Natural killer cell (primary cell): ENCODE data around the gene EPRS1. TPM values are rescaled to one million over a fixed set of nuclear protein-coding genes. Genes with fewer than 3 reads are reported as not detected.

Source experiments
- ATAC-seq, 3 donors: fragments of 150-1000 bp in 2 of 3; fragments of 200-7000 bp in 1 of 3; cut with Tn5 transposase; 1 replicate in 1 of 3; 2 replicates in 2 of 3; pipeline ENCODE4 v1.10.0; 2021; ENCODE audit warnings: mild to moderate bottlenecking in 2 of 3, moderate library complexity in 2 of 3
- DNase-seq, 2 donors: peaks; one replicate each; pipeline versions ENCODE4 v3.0.0 to v3.0.0-alpha.2; 2013 to 2021; ENCODE audit warnings: mixed read lengths in 1 of 2
- H3K27ac ChIP-seq: one replicate; pipeline ENCODE4 v1.5.1; 2013; ENCODE audit warnings: mild to moderate bottlenecking, low read length
- H3K27me3 ChIP-seq: one replicate; pipeline ENCODE4 v1.6.1; 2013; ENCODE audit warnings: low read length; ENCODE audit not compliant: control insufficient read depth, insufficient read depth
- H3K36me3 ChIP-seq: one replicate; pipeline ENCODE4 v1.6.1; 2013; ENCODE audit warnings: low read length; ENCODE audit not compliant: control insufficient read depth, insufficient read depth
- H3K4me1 ChIP-seq: one replicate; pipeline ENCODE4 v1.6.1; 2013; ENCODE audit warnings: low read length; ENCODE audit not compliant: control insufficient read depth, insufficient read depth
- H3K4me3 ChIP-seq: one replicate; pipeline ENCODE4 v1.5.1; 2013; ENCODE audit warnings: low read length
- H3K9me3 ChIP-seq: one replicate; pipeline ENCODE4 v1.6.1; 2013; ENCODE audit warnings: low read length; ENCODE audit not compliant: control insufficient read depth, insufficient read depth
- H3K27ac Mint-ChIP-seq, 2 donors: one replicate each; pipeline ENCODE4 v1.8.0; 2022; ENCODE audit warnings: mild to moderate bottlenecking in 2 of 2, mixed read lengths in 2 of 2, moderate library complexity in 1 of 2
- H3K27me3 Mint-ChIP-seq, 2 donors: one replicate each; pipeline ENCODE4 v1.8.0; 2022; ENCODE audit warnings: low read depth in 2 of 2, mixed read lengths in 2 of 2
- H3K36me3 Mint-ChIP-seq: one replicate; pipeline ENCODE4 v1.8.0; 2022; ENCODE audit warnings: mixed read lengths
- H3K4me1 Mint-ChIP-seq, 2 donors: one replicate each; pipeline ENCODE4 v1.8.0; 2022; ENCODE audit warnings: mixed read lengths in 2 of 2
- H3K4me3 Mint-ChIP-seq: one replicate; pipeline ENCODE4 v1.8.0; 2022; ENCODE audit warnings: mild to moderate bottlenecking, moderate library complexity, mixed read lengths
- H3K9me3 Mint-ChIP-seq, 2 donors: one replicate each; pipeline ENCODE4 v1.8.0; 2022; ENCODE audit warnings: mixed read lengths in 2 of 2
- CTCF ChIP-seq: fragments of 200-600 bp; IDR thresholded peaks from one replicate; pipeline ENCODE4 v1.8.0; 2022; ENCODE audit warnings: antibody characterized with exemption
- WGBS: methylation state at CpG from one replicate; pipeline ENCODE4 v1.1.7; 2013; ENCODE audit warnings: missing lambda C conversion rate; ENCODE audit not compliant: insufficient coverage; 5-methylcytosine and 5-hydroxymethylcytosine counted together
- intact Hi-C: fragments of 100-400 bp; cut with micrococcal nuclease; formaldehyde crosslinking; loops from one replicate; pipeline ENCODE4 v1.14.2; 2022
- total RNA-seq, 4 donors: library from RNA; stranded (reverse); fragments of 120-200 nt in 1 of 4; gene quantifications; one replicate each; pipeline versions ENCODE4 v1.2.3 to v1.2.4, GENCODE V29; 2013 to 2022

EPRS1 gene
- total RNA-seq, 3 donors from 2014 or later (not counting 1 experiment from before 2014, with no cell fraction given) = 46.8 to 61.2 (median 47.4) TPM

DNA sequence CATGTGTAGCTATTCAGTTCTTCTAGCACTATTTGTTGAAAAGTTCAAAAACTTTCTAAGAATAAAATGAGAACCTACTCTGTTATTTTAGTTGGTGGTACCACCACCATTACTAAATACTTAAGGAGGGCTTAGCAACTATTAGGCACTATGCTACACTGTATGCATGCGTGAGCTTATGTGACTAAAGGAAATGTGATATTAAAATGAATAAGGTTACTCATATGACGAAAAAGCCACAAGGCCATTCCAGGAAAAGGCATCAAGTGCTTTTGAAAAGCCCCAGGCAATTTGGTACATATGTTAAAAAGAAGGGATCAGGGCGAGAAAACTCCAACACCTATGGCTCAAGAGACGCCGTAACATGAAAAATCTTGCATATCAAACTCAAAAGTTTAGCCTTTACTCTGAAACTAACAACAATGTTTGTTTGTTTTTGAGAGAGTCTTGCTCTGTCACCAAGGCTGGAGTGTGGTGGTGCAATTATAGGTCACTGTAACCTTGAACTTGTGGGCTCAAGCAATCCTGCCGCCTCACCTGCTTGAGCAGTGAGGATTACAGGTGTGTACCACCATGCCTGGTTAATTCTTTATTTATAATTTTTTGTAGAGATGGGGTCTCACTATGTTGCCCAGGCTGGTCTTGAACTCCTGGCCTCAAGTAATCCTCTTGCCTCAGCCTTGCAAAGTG is 42.5 kb downstream of the EPRS1 start:
- ATAC-seq (no peak), DNase-seq (no peak)
- peaks cover 15% of the 10 kb centered on the region for H3K36me3 Mint-ChIP-seq
- H3K27me3 Mint-ChIP-seq = no peaks in the 10 kb centered on the region
- no peak for TF ChIP-seq CTCF
- Histone ChIP-seq H3K9me3 (no peaks in the 10 kb centered on the region), H3K4me3 (no peak overlapping the region), H3K36me3 (peaks cover 72% of the 10 kb centered on the region), H3K27ac (no peak overlapping the region), H3K27me3 (no peaks in the 10 kb centered on the region), H3K4me1 (no peaks in the 10 kb centered on the region)
- 82% methylated on average over 4 of the region's 6 CpGs for WGBS
- intact Hi-C loops = no loop called here
- H3K9me3 Mint-ChIP-seq = no peaks in the 10 kb centered on the region
- no peak overlapping the region for H3K27ac Mint-ChIP-seq
- no peaks in the 10 kb centered on the region for H3K4me1 Mint-ChIP-seq
- H3K4me3 Mint-ChIP-seq = no peak overlapping the region

DNA sequence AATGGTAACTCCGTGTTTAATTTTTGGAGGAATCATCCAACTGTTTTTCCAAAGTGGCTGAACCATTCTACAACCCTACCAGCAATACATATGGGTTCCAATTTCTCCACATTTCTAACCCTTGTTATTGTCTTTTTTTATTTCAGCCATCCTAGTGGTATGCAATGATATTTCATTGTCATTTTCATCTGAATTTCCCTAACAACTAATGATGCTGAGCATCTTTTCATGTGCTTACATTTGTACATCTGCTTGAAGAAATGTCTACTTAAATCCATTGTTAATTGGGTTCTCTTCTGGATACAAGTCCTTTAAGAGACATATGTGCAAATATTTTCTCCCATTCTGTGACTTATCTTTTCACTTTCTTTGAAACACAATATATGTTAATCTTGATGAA is 43.3 kb downstream of the EPRS1 start:
- intact Hi-C loops = no loop called here
- H3K27ac ChIP-seq = no peak overlapping the region
- DNase-seq (no peak), ATAC-seq (no peak)
- Mint-ChIP-seq H3K36me3 (peaks cover 15% of the 10 kb centered on the region), H3K4me1 (no peaks in the 10 kb centered on the region), H3K27me3 (no peaks in the 10 kb centered on the region), H3K9me3 (no peaks in the 10 kb centered on the region), H3K27ac (no peak overlapping the region), H3K4me3 (no peak overlapping the region)
- no peak overlapping the region for H3K4me3 ChIP-seq
- no peak for TF ChIP-seq CTCF
- no peaks in the 10 kb centered on the region for H3K9me3 ChIP-seq
- H3K36me3 ChIP-seq = peaks cover 73% of the 10 kb centered on the region
- 100% methylated on average over 1 of the region's 1 CpG for WGBS
- H3K27me3 ChIP-seq = no peaks in the 10 kb centered on the region
- H3K4me1 ChIP-seq = no peaks in the 10 kb centered on the region

DNA sequence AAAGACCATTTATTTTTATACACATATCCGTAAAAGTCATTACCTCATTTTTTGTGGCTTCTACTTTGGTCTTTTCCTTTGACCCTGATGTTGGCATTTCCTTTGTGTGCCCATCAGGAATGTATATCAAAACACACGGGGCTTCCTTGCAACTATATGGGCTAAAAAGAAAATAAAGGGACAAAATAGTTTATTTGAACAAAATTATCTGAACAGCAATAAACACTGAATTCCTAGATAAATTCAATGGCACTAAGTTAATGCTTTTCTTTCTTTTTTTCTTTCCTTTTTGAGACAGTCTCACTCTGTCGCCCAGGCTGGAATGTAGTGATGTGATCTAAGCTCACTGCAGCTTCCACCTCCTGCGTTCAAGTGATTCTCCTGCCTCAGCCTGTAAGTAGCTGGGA is 45.2 kb downstream of the EPRS1 start:
- H3K9me3 ChIP-seq = no peaks in the 10 kb centered on the region

More for the DNA sequence above, 45.2 kb downstream of the EPRS1 start:
- H3K4me3 Mint-ChIP-seq = no peak overlapping the region
- WGBS = 85% methylated on average over 3 of the region's 4 CpGs
- no peak for TF ChIP-seq CTCF
- no peaks in the 10 kb centered on the region for H3K4me1 Mint-ChIP-seq
- Histone ChIP-seq H3K27me3 (no peaks in the 10 kb centered on the region), H3K36me3 (peaks cover 80% of the 10 kb centered on the region), H3K4me1 (no peaks in the 10 kb centered on the region), H3K27ac (no peak overlapping the region), H3K4me3 (no peak overlapping the region)
- H3K27me3 Mint-ChIP-seq = no peaks in the 10 kb centered on the region
- no peak for ATAC-seq
- H3K9me3 Mint-ChIP-seq = no peaks in the 10 kb centered on the region
- H3K27ac Mint-ChIP-seq = no peak overlapping the region
- peaks cover 26% of the 10 kb centered on the region for H3K36me3 Mint-ChIP-seq
- intact Hi-C loops = no loop called here
- no peak for DNase-seq
